HS-27A (cell line): ENCODE data around the gene PFDN2.
A peak's percentile ranks its signal among the peaks of the same experiment; 100 is the strongest.

Experiments used
- DNase-seq: peaks from one replicate; pipeline ENCODE4 v3.0.0-alpha.2; 2012; ENCODE audit warnings: low read depth, missing footprints

Gene PFDN2

DNA sequence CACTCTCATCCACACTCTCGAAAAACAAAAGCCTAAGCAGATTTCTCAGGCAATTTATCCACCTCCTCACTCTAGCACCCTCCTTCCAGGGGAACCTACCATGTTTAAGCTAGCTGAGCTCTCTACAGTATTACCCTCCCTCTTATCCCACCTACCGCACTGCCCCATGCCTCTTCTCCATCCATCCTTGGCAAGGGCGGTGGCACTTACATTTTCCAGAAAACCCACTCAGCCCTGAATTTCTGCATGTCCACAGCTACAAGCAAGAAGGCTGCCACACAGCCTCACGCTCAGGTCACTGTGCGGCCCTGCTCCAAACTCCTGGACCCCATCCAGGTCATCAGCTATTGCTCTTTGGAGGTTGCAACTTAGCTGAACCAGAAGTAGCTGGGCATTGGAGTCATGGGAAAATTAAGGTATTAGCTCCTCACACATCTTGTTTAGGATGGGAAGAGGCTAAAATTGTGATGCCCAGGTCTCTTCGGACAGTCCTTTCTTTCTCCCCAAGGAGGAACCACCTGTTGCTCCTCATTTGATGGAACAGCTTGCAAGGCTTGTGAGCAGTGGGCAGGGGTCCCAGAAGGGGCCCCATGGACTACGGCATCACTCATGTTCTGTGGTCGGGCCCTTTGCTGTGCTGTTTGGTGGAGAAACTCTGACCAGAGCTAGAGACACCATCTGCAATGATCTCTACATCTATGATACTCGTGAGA is 18.6 kb downstream of the PFDN2 start:
- DNase-seq = no peak

DNA sequence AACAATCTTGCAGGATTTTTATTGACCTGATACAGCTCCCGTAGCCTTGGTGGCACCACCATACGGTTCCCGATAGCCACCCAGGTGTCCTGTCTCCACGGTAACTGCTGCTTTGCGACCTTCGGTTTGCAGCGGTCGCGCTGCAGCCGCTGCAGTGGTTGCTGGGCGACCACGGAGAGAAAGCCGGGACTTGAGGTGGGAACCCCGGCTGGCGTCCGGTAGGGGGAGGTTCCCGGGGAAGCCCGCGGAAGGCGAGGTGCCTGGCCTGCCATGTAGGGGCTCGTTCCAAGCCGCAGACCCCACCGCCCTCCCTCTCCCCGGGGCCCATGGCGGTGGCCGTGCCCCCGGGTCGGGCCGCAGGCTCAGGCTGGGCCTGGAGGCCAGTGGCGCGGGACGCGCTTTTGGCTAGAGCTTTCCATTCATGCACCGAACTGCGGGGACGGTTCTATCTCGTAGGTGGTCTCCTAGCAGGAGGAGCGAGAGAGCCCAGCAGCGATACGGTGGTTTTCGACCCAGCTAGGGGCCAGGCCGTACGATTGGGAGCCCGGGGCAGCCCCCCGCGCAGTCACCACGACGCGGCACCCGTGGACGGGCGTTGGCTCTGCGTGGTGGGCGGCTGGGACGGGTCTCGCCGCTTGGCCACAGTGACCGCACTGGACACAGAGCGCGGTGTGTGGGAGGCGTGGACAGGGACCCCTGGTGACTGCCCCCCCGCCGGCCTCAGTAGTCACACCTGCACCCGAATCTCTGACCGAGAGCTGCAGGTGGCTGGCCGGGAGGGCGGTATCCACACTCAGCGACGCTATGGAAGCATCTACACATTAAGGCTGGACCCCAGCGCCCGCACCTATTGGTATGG is 19.4 kb downstream of the PFDN2 start, which contains the start of gene KLHDC9:
Gene KLHDC9, plus strand, starts transcription at position 152 of the 859 bp plus-strand sequence. Its CDS starts 175 bp downstream, at position 327.
- DNase-seq = no peak

DNA sequence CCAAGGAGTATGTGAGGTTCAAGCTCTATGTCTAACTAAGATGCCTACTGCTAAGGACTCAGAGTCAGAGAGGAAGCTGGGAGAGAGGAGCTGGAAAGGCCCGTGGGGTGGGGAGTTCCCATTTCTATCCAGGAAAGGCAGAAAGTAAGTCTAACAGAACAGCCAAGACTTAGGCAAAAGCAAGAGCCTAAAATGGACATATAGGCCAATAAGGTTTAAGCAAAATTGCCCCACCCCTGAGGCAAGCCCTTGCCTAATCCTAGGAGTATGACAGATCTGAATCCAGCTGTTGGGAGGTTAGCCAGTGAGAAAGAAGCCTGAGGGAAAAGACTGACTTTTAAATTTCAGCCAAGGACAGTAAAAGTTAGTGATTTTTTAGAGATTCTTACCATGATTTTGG is 21.3 kb downstream of the PFDN2 start:
- no peak for DNase-seq

DNA sequence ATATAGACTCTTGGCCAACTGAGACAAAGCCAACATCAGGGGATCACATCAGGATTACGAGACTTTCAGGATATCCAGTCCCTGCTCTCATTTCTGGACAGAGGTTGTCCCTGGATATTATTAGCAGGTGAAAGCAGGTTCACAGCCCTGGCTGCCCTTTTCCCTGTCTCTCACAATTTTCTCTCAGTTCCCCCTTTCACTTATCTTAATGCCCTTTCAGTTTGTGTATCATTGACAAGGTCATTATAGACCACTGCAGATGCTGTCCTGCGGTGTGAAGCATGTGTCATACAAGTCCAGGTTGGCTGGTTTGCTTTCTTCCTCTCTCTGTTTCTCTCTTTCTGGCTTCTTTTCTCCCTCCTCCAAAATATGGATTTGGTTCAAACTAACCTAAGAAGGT is 21.8 kb downstream of the PFDN2 start:
- no peak for DNase-seq

GRCh38 chr1:161095230-161095629 is 22.6 kb downstream of the PFDN2 start:
- DNase-seq = no peak

GRCh38 chr1:161094481-161094880 is 23.4 kb downstream of the PFDN2 start:
- DNase-seq = no peak

GRCh38 chr1:161092621-161093028 is 25.2 kb downstream of the PFDN2 start:
- no peak for DNase-seq

DNA sequence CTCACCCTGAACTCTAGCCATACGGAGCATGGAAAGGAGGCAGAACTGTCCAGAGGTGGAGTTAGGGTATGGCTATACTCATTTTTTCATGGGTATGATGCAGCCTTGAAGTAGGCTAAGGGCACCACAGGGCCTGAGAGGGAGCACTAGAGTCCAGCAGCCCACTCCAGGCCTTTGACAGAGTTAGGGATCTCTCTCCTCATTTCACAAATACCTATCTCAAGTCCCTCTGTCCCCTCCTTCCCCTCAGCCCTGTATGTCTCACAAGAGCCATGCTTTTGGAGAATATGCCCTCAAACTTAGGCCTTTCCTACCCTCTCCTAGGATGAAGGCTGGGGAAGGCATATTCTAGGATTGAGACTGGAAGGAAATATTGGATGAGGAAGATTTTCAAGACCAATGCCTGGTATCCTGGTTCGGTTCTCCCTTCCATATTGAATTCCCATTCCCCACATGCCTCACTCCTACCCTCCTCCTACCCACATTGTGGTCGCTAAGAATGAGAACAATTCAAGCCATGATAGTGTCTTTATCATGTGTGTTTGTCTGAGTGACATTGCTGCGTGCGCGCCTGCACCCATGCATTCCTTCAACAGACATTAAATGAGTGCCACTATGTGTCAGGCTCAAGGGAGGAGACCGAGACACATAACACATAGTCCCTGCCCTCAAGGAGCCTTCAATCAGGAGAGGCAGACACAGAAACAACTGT is 25.9 kb downstream of the PFDN2 start:
- DNase-seq = no peak

GRCh38 chr1:161091093-161091492 is 26.7 kb downstream of the PFDN2 start:
- no peak for DNase-seq

DNA sequence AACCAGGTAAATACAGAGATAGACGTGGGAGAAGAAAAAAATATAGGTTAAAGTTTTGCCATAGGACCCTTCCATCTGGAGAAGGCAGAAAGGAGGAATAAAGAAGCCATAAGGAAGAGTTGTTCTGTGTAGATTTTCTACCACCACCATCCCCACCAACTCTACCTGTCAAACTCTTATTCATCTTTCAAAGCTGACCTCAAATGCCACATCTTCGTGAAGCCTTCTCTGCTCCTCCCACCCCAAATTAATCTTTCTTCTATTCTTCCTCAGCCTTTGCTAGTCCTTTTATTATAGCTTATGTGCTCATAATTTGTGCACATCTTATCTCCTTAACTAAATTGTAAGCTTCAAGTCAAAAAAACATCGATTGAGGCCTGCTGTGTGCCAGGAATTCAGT is 27.2 kb downstream of the PFDN2 start:
- DNase-seq = no peak

DNA sequence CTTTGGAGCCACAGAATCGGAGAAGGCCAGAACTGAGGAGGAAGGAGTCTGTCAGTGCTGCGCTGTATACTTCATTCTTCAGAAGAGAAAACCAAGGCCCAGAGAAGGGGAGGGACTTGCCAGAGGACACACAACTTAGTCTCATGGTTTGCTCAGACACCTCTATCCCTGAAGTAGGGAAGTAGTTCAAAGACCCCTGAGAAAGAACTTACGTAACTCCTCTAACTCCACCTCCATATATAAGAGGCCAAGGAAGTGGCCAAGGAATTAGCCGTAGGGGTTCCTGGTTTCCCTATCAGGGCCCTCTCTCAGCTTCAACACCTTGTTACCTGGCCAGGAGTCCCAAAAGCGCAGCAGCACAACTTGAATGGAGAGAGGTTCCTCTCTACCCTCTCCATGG is 27.9 kb downstream of the PFDN2 start:
- no peak for DNase-seq

- DNase-seq = no peak
These were observed 28.4 kb downstream of the PFDN2 start, which contains the start of gene NECTIN4 for GRCh38 chr1:161089251-161089924. NECTIN4 (minus strand) TSS chr1:161089558; CDS start chr1:161089296, 262 bp downstream.

- no peak for DNase-seq
These were observed 29.2 kb downstream of the PFDN2 start for GRCh38 chr1:161088587-161089110.

DNA sequence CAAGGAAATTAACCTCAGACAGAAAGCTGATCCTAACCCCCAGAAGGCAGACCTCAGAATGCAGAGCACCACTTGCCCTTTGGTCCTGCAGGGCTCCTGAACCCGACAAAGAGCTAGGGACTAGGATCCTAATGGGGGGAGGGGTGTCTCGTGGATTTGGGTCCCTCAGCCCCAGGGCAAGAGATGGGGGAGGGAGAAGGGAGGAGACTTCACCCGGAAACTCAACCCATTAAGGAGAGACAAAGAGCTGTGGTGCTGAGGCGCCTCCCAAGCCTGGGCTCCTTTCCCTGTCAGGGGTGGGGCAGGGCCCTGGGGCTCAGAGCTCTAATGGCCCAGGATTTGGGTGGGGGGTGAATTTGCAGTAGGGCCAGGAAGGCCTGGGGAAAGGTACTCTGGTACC is 31.4 kb downstream of the PFDN2 start:
- DNase-seq = no peak

- no peak for DNase-seq
These were observed 32.7 kb downstream of the PFDN2 start for GRCh38 chr1:161085165-161085564.

DNA sequence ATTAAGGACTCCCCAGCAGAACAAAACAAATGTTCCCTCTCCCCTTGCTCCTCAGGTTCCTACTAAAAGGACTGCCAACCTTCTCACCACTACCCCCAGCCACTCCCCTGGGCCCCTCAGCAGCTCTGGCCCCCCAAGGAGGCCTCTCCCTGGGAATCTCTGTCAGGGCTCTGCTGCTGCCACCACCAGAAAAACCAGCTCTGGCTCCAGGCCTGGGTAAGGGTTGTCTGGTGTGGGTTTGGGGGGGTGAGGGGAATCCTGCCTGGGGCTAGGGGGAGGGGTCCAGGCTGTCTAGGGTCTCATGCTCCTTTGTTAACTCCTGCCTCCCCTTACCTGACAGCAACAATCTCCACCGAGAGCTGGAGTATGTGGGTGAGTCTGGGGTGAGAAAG is 33.2 kb downstream of the PFDN2 start:
- DNase-seq = no peak

DNA sequence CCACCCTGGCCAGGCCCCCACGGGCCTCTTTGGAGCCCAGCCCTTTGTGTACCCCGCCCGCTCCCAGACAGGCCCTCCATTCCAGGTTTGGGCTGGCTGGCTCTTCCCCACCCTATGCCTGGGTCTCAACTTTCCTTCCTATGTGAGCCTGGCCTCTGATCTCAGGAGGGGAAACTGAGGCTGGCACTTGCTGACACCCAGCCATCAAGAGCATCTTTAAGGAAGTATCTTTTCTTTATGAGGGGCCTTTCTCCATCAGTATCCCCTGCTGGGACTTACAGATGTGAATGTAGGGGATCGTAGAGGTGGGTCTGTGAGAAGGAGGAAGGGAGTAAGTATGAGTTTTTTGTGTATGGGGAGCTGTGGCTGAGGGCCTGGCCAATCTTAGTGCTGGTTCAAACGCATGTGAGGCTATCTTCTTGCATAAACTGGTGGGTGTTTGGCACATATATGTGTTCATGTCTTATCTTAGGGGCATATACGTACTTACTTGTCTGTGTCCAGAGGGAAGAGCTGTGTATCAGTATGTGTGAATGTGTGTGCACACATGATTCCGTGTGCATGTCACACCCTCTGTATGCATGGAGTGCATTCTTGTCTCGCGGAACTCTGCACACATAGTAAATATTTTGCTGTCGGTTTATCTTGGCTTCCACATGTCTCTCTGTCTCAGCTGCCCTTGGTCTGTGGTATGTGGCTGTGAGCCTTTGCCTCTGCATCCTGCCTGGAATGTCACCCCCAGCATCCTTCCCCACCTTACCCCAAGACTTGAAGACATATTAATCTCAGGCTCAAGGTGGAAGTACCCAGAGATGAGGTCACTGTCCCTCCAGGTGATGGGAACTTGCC is 33.9 kb downstream of the PFDN2 start:
- DNase-seq = no peak

DNA sequence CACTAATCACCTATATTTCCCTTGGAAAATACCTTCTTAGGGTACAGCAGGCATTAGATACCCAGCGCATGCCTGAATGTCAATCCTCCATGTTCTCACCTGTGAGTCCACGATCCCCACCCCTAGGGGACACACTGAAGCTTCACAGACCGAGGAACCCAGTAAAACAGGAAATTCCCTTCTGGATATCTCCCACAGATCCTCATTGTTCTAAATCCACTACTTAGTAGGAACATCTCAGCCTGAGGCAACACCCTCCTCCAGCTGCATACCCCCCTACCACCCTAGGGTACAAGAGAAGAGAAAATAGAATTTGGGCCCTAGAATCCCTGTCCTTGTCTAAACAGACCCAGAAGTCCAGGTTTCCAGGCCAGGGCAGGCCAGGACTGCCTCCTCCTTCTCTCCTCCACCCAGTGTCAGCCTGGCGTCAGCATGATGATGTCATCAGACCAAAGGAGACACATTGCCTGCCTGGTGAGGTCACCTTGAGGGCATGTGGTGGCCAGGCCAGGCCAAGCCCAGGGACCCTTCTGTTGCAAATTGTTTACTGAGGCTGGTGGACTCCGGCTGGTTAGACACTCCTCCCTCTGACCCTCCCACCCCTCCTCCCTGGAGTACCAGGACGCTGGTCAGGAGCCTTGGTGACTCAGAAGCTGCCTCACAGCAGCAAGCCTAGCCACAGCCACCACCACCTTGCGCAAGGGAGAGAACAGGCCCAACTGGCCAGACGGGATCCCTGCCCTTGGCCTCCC is 34.7 kb downstream of the PFDN2 start:
- peak; percentile 61 for DNase-seq

- DNase-seq = no peak
These were observed 35.4 kb downstream of the PFDN2 start for GRCh38 chr1:161082483-161082882.

GRCh38 chr1:161081519-161081918 is 36.3 kb downstream of the PFDN2 start:
- DNase-seq = no peak
